Epithelial cell of proximal tubule (primary cell): ENCODE results near the gene FAM53A. TPM values are rescaled to one million over a fixed set of nuclear protein-coding genes. Genes with fewer than 3 reads are reported as not detected.
A peak's percentile ranks its signal among the peaks of the same experiment; 100 is the strongest.

ENCODE experiments used
- DNase-seq: peaks from one replicate; pipeline ENCODE4 v3.0.0-alpha.2; 2011; ENCODE audit warnings: low read depth
- H3K4me3 ChIP-seq: 2 replicates; pipeline ENCODE4 v1.5.1; 2011; ENCODE audit warnings: low read depth, mild to moderate bottlenecking, low read length
- total RNA-seq: library from RNA; depleted of rRNA; stranded (reverse); fragments of >200 nt; gene quantifications from 2 replicates; pipeline ENCODE4 v1.2.3, GENCODE V29; 2015
- TF ChIP-seq, protein P1 (sequence below): conservative IDR thresholded peaks from 2 replicates; pipeline ENCODE4 v1.5.1; 2012; ENCODE audit warnings: low read depth, mild to moderate bottlenecking, low read length

Gene FAM53A
- total RNA-seq, 1 donor from 2014 or later = 2.5 TPM

GRCh38 chr4:1690698-1691097, 6.6 kb upstream of the FAM53A start:
- H3K4me3 ChIP-seq = no peak overlapping the region
- TF ChIP-seq, protein P1, sequence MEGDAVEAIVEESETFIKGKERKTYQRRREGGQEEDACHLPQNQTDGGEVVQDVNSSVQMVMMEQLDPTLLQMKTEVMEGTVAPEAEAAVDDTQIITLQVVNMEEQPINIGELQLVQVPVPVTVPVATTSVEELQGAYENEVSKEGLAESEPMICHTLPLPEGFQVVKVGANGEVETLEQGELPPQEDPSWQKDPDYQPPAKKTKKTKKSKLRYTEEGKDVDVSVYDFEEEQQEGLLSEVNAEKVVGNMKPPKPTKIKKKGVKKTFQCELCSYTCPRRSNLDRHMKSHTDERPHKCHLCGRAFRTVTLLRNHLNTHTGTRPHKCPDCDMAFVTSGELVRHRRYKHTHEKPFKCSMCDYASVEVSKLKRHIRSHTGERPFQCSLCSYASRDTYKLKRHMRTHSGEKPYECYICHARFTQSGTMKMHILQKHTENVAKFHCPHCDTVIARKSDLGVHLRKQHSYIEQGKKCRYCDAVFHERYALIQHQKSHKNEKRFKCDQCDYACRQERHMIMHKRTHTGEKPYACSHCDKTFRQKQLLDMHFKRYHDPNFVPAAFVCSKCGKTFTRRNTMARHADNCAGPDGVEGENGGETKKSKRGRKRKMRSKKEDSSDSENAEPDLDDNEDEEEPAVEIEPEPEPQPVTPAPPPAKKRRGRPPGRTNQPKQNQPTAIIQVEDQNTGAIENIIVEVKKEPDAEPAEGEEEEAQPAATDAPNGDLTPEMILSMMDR = no peak

DNA sequence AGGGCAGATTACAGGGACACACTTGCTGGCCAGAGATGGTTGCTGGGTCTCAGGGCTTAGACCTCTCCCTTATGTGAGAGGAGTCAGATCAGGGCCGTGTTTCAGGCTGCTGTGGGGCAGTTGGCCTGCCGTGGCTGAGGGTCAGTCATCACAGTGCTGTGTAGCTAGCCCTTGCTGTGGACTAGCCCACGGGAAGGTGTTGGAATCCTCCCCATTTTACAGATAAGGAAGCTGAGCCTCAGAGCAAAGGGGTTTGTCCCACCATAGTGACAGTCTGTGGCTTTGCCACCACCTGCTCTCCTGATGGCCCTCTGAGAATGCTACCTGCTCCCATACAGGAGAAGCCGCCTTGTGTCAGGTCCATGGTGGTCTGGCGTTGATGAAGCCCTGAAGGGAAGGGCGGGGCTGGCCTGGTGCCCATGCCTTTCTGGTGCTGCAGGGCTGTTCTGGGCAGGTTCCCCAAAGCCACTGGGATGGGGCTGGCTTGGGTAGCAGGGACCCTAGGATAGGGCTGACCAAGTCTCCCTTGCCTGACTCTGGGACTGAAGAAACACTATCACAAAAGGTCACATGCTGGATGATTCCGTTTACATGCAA, 2.4 kb upstream of the FAM53A start:
- DNase-seq = no peak
- TF ChIP-seq, protein P1 = no peak

More at GRCh38 chr4:1690698-1691097, 6.6 kb upstream of the FAM53A start:
- no peak for DNase-seq

GRCh38 chr4:1685235-1686150, 1.4 kb upstream of the FAM53A start:
- peak; percentile 74 for DNase-seq
- H3K4me3 ChIP-seq = peak overlapping the region; percentile 26
- TF ChIP-seq, protein P1 = no peak

More for the DNA sequence above, 2.4 kb upstream of the FAM53A start:
- no peak overlapping the region for H3K4me3 ChIP-seq

GRCh38 chr4:1684506-1685234, 557 bp upstream of the FAM53A start:
- DNase-seq = no peak
- H3K4me3 ChIP-seq = peak overlapping the region; percentile 26
- TF ChIP-seq, protein P1 = no peak

DNA sequence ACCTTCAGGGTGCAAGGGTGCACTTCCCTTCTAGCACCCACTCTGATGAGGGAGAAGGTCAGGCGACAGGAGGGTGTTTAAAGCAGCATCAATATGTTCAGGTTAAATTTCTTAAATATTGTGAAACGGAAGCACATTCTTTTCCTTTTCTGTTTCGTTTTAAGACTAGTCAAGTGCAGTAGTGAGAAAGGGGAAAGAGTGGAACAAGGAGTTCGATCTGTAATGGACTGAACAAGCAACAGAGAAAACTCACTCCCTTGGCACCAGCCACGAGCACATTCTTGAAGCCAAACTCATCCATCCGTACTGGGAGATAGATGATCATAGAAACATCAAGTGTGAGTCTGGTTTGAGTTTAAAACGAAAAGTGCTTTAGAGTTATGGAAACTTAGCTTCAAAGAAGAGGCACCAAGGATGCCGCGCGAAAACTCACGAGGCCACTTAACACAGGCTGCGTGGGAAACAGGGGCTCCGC, 815 bp downstream of the FAM53A start:
- H3K4me3 ChIP-seq = peak overlapping the region; percentile 60
- TF ChIP-seq, protein P1 = no peak
- peak; percentile 61 for DNase-seq

- peak overlapping the region; percentile 60 for H3K4me3 ChIP-seq
- TF ChIP-seq, protein P1 = no peak
- DNase-seq = no peak
These were observed 1.3 kb downstream of the FAM53A start for GRCh38 chr4:1682860-1683259.
